Stomach smooth muscle (tissue), 2 donors: ENCODE results near the gene DCAF4.
"Not testable (repeated sequence)": the region's sequence is repeated elsewhere in the genome, so short reads cannot be mapped to it uniquely, and the experiment has no call there.

Experiments
- H3K27ac ChIP-seq: one replicate; pipeline ENCODE4 v1.7.0; 2013; ENCODE audit warnings: mild to moderate bottlenecking, low read length, inconsistent platforms
- H3K27me3 ChIP-seq, 2 donors: one replicate each; pipeline ENCODE4 v1.7.0; 2013; ENCODE audit warnings: low read length in 2 of 2; ENCODE audit not compliant: insufficient read depth in 2 of 2, control insufficient read depth in 1 of 2
- H3K36me3 ChIP-seq, 2 donors: one replicate each; pipeline ENCODE4 v1.7.0; 2013; ENCODE audit warnings: low read length in 2 of 2; ENCODE audit not compliant: control insufficient read depth in 2 of 2, insufficient read depth in 2 of 2
- H3K4me1 ChIP-seq: one replicate; pipeline ENCODE4 v1.7.0; 2013; ENCODE audit warnings: low read length; ENCODE audit not compliant: control insufficient read depth, insufficient read depth
- H3K4me3 ChIP-seq, 2 donors: one replicate each; pipeline ENCODE4 v1.7.0; 2013; ENCODE audit warnings: low read length in 2 of 2
- H3K9ac ChIP-seq, 2 donors: one replicate each; pipeline ENCODE4 v1.7.0; 2013; ENCODE audit warnings: low read length in 2 of 2, mild to moderate bottlenecking in 1 of 2
- H3K9me3 ChIP-seq, 2 donors: one replicate each; pipeline ENCODE4 v1.7.0; 2013; ENCODE audit warnings: low read length in 2 of 2; ENCODE audit not compliant: control insufficient read depth in 2 of 2
- donor health status: healthy.
- donor health status: Pancreatic carcinoma.

Gene DCAF4

DNA sequence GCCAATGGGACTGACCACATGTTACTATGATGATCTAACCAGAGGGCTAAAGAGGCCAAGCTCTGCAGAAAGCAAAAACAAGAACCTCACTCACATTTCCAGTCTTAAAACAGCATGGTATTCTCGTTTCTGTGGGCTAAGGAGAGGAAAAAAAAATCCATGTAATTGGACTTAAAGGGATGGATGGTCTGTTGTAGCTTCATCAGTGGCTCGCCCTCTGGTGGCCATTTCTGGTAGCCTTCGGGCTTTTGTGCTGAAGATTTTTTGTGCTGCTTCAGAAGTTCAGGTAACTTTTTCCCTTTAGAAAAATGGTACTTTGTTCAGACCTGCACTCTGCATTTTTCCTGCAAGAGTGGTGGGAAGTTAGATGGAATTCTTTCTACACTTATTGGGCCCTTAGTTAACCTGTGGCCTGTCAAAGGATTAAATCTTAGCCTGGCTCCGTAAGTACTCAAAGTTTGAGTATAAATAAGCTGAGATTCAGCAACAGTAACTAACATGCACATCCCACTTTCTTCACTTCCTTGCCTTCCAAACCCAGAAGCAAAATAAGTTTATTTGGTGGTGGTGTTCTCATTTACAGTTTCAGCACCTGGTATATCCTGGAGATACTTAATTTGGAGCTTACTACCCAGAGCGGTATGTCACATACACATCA is 22.3 kb downstream of the DCAF4 start:
- Histone ChIP-seq H3K4me1 (no peaks in the 10 kb centered on the region), H3K27me3 (no peaks in the 10 kb centered on the region), H3K36me3 (peaks cover 5 to 19% of the 10 kb centered on the region in 2 donors), H3K9ac (no peak overlapping the region), H3K4me3 (no peak overlapping the region), H3K9me3 (no peaks in the 10 kb centered on the region), H3K27ac (no peak overlapping the region)

GRCh38 chr14:72952171-72952570 is 25.9 kb downstream of the DCAF4 start:
- Histone ChIP-seq H3K4me1 (no peaks in the 10 kb centered on the region), H3K36me3 (peaks cover 18 to 31% of the 10 kb centered on the region in 2 donors), H3K27me3 (no peaks in the 10 kb centered on the region), H3K27ac (no peak overlapping the region), H3K9me3 (no peaks in the 10 kb centered on the region), H3K9ac (no peak overlapping the region), H3K4me3 (no peak overlapping the region)

DNA sequence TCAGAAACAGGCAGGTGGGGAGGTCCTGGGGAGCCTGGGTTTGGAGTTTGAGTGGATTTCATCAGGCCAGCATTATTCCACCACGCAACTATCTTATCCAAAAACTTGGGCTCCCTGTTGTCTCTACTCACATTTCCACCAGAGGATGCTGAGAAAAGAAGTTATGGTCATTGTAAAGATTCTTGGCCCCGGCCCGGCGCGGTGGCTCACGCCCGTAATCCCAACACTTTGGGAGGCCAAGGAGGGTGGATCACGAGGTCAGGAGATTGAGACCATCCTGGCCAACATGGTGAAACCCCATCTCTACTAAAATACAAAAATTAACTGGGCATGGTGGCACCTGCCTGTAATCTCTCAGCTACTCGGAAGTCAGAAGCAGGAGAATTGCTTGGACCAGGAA is 30.5 kb downstream of the DCAF4 start:
- H3K4me3 ChIP-seq, H3K9me3 ChIP-seq, H3K4me1 ChIP-seq, H3K9ac ChIP-seq, H3K27me3 ChIP-seq, H3K27ac ChIP-seq: not testable (repeated sequence)
- peaks cover 28 to 31% of the 10 kb centered on the region in 2 donors for H3K36me3 ChIP-seq

DNA sequence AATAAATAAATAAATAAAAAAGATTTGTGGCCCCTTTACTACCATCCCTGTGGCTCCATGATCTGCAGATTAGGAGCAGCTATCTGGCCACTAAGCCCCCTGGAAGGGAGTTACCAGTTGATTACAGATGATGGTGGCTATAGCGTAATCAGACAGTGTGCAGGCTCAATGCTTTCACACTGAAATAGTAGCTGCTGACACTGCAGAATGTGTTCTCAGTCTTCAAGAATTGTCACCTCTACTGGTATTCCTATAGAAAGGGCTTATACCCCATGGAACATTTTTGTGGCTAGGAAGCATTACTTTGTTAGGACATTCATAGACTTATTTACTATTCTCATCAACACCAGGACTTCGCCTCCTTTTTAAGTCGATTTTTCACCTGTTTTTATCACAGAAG is 30.9 kb downstream of the DCAF4 start:
- Histone ChIP-seq H3K36me3 (peaks cover 25 to 26% of the 10 kb centered on the region in 2 donors), H3K9ac (no peak overlapping the region)

DNA sequence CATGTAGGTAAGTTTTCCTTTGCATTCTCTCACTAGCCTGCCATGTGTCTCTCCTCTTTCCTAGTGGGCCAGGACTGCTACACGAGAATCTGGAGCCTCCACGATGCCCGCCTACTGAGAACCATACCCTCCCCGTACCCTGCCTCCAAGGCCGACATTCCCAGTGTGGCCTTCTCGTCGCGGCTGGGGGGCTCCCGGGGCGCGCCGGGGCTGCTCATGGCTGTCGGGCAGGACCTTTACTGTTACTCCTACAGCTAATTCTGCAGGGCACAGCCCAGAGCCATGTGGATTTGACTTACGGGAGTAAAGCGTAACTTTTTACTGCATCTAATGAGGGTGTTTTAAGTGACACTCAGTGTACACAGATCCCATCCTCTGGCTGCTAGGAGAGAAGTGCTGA is 32.3 kb downstream of the DCAF4 start:
- Histone ChIP-seq H3K27ac (no peak overlapping the region), H3K9ac (no peak overlapping the region), H3K27me3 (no peaks in the 10 kb centered on the region), H3K4me1 (peaks cover 2% of the 10 kb centered on the region), H3K4me3 (no peak overlapping the region), H3K36me3 (peaks cover 25 to 26% of the 10 kb centered on the region in 2 donors), H3K9me3 (no peaks in the 10 kb centered on the region)

More for the DNA sequence above, 30.9 kb downstream of the DCAF4 start:
- no peak overlapping the region for H3K27ac ChIP-seq
- H3K4me1 ChIP-seq, result peaks cover 2% of the 10 kb centered on the region
- no peak overlapping the region for H3K4me3 ChIP-seq
- no peaks in the 10 kb centered on the region for H3K27me3 ChIP-seq
- no peaks in the 10 kb centered on the region for H3K9me3 ChIP-seq

DNA sequence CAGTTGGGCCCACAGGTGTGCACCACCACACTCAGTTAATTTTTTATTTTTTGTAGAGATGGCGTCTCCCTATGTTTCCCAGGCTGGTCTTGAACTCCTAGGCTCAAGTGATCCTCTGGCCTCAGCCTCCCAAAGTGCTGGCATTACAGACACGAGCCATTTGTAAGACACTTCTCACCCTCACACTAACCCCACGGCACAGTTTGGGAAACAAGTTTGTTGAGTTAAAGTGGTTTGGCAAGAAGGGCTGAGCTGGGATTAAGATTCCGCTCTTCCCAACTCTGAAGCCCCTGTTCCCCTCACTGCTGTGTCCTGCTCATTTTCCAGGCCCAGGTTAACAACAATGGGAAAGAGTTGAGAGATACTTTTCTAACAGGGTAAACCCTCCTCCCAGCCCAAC is 34.8 kb downstream of the DCAF4 start:
- peaks cover 13 to 17% of the 10 kb centered on the region in 2 donors for H3K36me3 ChIP-seq
- not testable (repeated sequence) for H3K4me3 ChIP-seq, H3K27ac ChIP-seq, H3K9me3 ChIP-seq, H3K4me1 ChIP-seq, H3K27me3 ChIP-seq, H3K9ac ChIP-seq

- H3K36me3 ChIP-seq, result peaks cover 7 to 13% of the 10 kb centered on the region in 2 donors
- H3K4me1 ChIP-seq, result peaks cover 2% of the 10 kb centered on the region
- no peaks in the 10 kb centered on the region for H3K9me3 ChIP-seq
- no peaks in the 10 kb centered on the region for H3K27me3 ChIP-seq
- H3K27ac ChIP-seq, result no peak overlapping the region
- no peak overlapping the region for H3K9ac ChIP-seq
- no peak overlapping the region for H3K4me3 ChIP-seq
Observed at GRCh38 chr14:72961579-72962335, 35.5 kb downstream of the DCAF4 start.

- H3K4me1 ChIP-seq, result not testable (repeated sequence)
Observed at GRCh38 chr14:72962336-72962754, 36.1 kb downstream of the DCAF4 start.

DNA sequence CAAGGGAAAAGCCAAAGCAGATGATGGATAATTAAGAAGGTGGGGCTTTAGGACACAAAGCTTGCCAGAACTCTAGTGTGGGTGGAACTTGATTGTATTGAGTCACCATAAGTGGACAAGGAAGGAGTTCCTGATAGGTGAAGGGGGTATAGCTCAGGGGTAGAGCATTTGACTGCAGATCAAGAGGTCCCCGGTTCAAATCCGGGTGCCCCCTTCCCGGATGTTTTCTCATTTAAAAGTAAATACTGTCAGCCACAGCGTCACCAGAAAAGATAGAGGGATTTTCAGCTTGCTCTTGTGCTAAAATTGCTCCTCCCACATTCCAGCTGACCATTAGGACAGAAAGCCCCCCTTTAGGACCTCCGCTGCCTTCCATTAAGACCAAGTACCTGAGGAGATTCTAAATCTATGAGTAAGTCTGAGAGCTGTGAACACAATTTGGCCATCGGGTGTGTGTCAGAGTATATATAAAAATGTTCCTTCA is 36.6 kb downstream of the DCAF4 start:
- Histone ChIP-seq H3K27ac (no peak overlapping the region), H3K9me3 (no peaks in the 10 kb centered on the region), H3K27me3 (no peaks in the 10 kb centered on the region), H3K9ac (no peak overlapping the region), H3K4me1 (peaks cover 2% of the 10 kb centered on the region), H3K4me3 (no peak overlapping the region), H3K36me3 (peaks cover 5 to 13% of the 10 kb centered on the region in 2 donors)

More at GRCh38 chr14:72962336-72962754, 36.1 kb downstream of the DCAF4 start:
- not testable (repeated sequence) for H3K9me3 ChIP-seq, H3K9ac ChIP-seq, H3K27me3 ChIP-seq, H3K27ac ChIP-seq, H3K4me3 ChIP-seq
- H3K36me3 ChIP-seq, result peaks cover 10 to 13% of the 10 kb centered on the region in 2 donors

GRCh38 chr14:72965249-72965648 is 39.0 kb downstream of the DCAF4 start:
- no peaks in the 10 kb centered on the region for H3K9me3 ChIP-seq
- no peak overlapping the region for H3K27ac ChIP-seq
- no peak overlapping the region for H3K4me3 ChIP-seq
- H3K36me3 ChIP-seq, result peaks cover 6 to 9% of the 10 kb centered on the region in 2 donors
- peaks cover 2% of the 10 kb centered on the region for H3K4me1 ChIP-seq
- no peaks in the 10 kb centered on the region for H3K27me3 ChIP-seq
- no peak overlapping the region for H3K9ac ChIP-seq

GRCh38 chr14:72966038-72966437 is 39.8 kb downstream of the DCAF4 start:
- H3K27me3 ChIP-seq, result no peaks in the 10 kb centered on the region
- no peak overlapping the region for H3K9ac ChIP-seq
- H3K36me3 ChIP-seq, result peaks cover 8 to 14% of the 10 kb centered on the region in 2 donors
- H3K4me3 ChIP-seq, result no peak overlapping the region
- H3K4me1 ChIP-seq, result peaks cover 2% of the 10 kb centered on the region
- no peak overlapping the region for H3K27ac ChIP-seq
- no peaks in the 10 kb centered on the region for H3K9me3 ChIP-seq
